ENCODE data around the gene BPNT1.
"Not testable (repeated sequence)": the region's sequence is repeated elsewhere in the genome, so short reads cannot be mapped to it uniquely, and the experiment has no call there.

The BPNT1 gene

DNA sequence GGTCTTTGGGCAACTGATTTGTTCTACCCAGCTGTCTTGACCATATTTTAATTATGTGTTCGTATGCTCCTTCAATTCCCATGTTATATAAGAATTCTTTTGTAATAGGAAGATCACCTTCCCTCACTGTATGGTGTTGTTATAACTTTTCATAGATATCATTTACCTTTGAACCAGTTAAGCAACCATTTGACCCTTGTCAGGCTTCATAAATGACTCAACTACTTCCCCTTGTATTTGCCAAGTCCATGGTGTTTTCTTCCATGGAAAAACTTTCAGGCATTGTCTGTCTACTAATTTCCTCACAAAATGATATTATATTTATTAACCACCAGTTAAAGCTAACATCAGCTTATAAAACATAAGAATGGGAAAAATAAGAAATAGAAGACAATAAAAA, 5.1 kb downstream of the BPNT1 start:
- no peak for DNase-seq (ENCODE audit: low read depth in 2 of 3, low spot score in 1 of 3)

DNA sequence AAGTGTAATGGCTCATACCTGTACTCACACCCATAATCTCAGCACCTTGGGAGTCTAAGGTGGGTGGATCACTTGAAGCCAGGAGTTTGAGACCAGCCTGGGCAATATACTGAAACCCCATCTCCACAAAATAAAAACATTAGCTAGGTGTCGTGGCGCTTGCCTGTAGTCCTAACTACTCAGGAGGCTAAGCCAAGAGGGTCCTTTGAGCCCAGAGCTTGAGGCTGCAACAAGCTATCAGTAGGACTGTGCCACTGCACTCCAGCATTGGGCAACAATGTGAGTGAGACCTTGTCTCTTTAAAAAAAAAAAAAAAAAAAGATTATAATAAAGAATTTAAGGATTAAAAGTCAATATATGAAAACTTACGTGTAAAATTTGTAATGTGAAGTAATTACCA, 11.7 kb downstream of the BPNT1 start:
- no peak for DNase-seq (ENCODE audit: low read depth in 2 of 3, low spot score in 1 of 3)

DNA sequence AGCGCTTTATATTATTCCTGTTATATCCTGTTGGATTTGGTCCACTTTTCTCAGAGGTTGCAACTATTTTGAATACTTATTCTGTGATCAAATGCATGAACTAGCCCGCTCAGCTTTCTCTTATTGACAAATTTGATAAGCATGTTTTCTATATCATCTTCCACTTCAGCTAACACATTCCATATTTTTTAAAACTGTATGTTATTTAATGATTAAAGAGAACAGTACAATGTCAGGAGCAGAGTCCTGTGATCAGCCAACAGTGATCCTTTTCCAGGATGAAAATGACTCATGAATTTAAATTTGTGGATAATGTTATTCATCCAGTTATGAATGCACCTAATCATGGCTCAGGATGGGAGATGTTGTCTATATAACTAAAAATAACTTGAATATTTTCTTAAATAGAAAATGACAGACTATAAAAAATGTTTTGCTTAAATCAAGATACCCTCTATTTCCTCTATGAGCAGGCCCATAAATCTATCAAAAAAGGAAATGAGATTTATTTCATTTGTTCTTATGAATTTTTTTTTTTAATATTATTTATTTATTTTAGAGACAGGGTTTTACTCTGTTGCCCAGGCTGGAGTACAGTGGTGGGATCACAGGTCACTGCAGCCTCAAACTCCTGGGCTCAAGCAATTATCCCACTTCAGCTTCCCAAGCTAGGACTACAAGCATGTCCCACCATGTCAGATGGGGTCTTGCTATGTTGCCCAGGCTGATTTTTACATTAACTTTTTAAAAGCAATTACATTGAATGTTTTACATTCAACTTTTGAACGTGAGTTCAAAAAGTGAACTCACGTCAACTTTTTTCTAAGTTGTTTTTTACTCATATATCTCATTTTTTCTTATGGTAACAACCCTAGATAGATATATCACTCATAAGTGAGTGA, 12.5 kb downstream of the BPNT1 start:
- DNase-seq (ENCODE audit: low read depth in 2 of 3, low spot score in 1 of 3): no peak

DNA sequence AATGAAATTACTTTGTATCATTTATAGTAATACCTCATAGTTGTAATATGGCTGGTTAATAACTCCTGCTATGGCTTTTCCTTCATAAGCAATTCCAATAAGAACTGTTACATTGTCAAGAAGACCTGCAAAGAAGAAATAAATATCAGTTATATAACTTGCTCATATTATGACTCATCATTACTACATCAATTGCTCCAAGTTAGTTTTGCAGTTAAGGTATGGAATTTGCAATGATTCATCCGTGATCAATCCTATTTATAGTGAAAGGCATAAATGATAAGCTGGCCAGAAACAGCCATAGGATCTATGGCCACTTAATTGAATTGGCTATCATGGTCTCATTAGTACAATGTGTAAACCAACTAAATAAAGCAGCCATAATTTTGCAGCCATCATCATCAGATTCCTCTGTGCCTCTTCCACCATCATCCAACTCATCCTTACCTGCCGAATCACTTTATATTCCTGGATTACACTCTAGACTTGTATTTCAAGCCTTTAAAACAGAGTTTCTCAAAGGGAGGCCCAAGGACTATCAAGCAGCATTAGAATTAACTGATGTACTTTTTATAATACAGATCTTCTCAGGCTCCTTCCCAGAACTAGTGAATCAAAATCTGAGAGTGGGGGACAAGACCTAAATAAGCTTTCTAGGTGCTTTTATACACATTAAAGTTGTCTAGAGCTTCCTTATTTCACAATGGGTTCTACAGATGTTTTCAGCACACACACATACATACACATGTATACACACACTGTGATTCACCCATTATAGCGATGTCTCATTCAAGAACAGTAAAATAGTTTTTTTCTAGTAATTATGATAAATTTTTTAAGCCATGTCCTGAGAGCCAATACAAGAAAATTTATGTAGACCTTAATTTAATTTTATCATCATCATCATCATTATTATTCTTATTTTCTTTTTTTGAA, 22.1 kb downstream of the BPNT1 start:
- no peak for DNase-seq (ENCODE audit: low read depth in 2 of 3, low spot score in 1 of 3)

DNA sequence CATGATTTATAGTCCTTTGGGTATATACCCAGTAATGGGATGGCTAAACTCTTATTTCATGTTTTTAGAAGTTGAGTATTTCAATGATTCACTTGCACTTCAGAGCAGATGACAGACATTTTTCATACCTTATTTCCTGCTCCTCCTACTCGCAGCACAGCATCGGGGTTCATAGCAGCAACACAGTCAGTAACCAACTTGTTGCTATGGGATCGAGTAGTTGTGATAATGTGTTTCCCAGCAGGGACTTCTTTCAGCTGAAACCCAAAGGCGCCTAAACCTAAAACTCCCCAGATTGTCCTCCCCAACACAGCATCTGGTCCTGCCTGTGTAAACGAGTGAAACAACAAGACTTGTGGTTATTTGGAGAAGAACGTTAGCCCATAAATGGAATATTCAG, 27.0 kb downstream of the BPNT1 start:
- no peak for DNase-seq (ENCODE audit: low read depth in 2 of 3, low spot score in 1 of 3)

DNA sequence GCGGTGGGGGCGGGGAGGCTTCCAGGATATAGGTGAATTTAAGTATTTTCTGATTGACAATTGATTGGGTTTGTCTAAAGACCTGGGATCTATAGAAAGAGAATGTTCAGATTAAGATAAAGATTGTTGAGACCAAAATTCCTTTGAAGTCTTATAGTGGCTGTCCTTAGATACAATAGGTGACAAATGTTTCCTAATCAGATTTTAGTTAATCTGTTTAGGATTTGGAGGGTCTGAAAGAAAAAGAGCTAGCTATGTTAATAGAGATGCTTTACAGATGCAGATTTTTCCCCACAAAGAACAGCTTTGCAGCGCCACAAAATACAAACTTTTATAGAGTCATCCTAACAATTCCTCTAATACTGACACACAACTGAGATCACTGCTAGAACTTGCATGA, 28.7 kb downstream of the BPNT1 start:
- no peak for DNase-seq (ENCODE audit: low read depth in 2 of 3, low spot score in 1 of 3)

DNA sequence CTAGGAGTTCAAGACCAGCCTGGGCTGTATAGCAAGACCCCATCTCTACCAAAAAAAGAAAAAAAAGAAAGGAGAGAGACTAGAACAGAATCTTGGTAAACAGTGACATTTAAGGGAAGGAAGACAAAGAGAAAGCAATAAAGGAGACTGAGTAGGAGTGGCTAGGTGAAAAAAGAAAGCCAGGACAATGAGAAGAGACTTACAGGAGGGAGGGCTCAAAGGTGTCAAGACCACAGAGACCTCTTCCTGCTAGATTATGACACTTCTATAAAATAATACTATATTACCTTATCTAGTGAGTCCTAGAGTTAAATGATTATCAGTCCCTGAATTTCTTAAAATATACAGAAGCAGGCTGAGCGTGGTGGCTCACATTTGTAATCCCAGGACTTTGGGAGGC, 33.2 kb downstream of the BPNT1 start:
- no peak for DNase-seq (ENCODE audit: low read depth in 2 of 3, low spot score in 1 of 3)

DNA sequence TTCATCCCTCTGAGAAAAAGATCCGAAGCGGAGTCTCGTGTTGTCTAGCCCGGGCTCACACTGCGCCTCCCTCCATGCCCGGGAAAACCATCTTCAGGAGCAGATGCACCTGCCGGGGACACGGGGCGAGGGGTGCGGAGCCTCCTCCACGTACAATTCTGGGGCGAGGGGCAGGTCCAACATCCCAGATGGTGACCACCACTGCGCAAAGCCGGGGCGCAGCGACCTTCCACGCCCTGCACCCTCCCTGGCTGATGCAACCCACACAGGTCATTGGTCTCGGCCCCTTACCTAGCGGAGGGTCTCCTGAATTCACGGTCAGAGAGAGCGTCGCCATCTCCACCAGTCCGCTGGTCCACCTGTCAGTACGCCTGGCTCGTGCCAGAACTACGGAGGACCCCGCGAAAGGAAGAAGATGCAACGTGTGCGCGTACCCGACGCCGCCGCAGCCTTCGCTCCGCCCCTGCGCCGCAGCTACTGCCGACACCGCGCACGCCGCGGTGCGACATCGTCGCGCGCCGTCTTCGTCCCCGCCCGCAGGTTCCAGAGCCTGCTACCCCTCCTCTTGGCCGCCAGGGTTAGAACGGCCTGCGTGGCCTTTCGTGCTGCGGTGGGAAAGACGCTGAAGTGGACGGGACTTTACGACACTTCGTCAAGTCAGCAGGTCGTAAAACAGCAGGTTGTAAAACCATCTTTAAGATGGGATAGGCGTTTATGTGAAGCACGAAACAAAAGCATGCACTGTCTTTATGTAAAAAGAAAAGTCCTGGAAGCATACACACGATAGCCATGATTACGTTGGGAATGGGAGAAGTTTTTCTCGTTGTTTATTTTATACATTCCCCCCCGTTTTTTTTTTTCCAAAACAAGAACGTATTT, 43.3 kb downstream of the BPNT1 start, which contains the start of gene EPRS1:
Gene EPRS1 (minus strand): TSS at position 454 of the 879 bp plus-strand sequence. CDS start 117 bp downstream, at position 337.
- peak; percentile 86 to 92 (median 90) for DNase-seq (ENCODE audit: low read depth in 2 of 3, low spot score in 1 of 3)

DNA sequence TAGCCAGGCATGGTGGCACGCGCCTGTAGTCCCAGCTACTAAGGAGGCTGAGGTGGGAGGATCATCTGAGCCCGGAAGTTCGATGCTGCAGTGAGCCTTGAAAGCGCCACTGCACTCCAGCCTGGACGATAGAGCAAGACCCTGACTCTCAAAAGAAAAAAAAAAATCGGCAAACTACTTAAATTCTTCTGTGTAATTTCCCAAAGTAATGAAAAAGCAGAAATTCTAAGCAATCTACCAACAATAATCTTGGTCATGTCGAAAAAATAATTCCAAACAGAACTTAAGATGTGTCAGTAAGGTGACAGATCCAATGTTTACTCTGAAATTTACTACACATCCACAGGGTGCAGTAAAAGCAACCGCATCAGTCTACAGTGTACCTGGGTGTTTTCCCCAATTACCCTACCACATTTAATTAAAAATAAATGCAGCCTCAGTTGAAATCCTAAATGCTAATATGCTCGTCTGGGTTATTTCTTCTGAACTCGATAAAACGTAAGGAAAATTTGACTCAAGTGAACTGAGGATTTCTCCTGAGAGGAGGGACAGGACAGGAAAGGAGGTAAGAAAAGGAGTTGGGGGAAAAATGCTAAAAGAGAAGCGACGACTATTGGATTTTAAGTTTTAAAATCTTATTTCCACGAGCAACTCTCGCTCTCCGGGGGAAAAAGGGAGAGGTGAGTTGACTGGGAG, 44.1 kb downstream of the BPNT1 start:
- DNase-seq (ENCODE audit: low read depth in 2 of 3, low spot score in 1 of 3): peak in 1 of 3 donors; percentile 15

DNA sequence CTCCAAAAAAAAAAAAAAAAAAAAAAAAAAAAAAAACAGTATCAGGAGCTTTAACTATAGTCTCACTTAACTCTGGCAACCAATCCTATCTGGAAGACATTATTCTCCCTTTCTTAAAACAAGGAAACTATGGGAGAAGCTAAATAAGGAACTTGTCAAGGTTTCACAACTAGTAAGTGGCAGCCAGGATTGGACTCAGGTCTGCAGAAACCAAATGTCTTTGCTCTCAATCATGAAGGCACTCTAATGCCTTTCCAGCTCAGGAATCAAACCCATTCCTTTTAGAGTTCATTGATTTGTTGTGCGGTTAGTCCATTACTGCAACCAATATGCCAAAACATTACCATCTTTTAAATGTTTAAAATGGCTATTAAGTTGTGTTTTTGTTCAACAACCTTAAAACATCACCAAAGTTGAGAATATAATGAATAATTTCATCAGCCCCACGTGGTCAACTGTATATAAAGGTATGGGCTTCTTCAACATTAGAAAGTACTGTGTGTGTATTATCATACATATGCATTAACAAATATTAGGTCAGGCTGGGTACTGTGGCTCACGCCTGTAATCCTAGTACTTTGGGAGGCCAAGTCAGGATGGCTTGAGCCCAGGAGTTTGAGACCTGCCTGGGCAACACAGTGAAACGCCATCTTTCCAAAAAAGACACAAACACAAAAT, 44.8 kb downstream of the BPNT1 start:
- no peak for DNase-seq (ENCODE audit: low read depth in 2 of 3, low spot score in 1 of 3)

DNA sequence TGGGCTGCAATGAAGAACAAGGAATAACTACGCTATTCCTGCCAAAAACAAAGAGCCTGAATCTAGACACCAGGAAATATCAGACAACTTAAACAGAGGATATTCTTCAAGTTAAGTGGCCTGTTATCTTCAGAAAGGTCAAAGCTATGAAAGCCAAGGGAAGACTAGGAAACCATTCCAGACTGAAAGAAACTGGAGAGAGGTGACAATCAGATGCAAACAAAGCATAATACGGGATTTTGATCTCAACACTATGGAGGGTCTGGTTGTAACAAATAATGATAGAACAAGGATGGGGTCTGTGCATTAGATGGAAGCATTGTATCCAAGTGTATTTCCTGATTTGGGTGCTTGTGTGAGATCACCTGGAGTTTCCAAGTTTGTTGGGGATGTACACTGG, 45.9 kb downstream of the BPNT1 start:
- DNase-seq (ENCODE audit: low read depth in 2 of 3, low spot score in 1 of 3): no peak

DNA sequence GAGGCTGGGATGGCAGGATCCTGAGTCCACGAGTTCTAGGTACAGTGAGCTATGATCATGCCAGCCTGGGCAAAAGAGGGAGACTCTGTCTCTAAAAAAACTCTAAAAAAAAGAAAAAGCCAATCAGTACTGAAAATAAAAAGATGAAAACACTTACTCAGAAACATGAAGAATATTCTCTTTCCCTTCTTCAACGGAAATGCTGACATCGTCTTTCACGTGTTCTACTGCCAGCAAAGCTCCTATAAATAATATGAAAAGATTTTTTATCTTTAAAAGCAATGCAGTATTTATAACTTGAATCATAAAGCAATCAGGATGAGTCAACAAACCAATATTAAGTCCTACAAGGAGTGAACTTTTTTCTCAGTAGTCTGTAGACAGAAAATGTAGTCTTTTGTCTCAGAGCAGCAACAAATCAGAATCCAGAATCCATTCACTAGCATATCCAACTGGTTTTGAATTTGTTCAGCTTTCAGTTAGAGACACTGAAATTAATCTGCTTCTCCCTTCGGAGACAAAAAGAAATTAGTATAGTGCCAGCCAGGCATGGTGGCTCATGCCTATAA, 49.5 kb downstream of the BPNT1 start:
- no peak for DNase-seq (ENCODE audit: low read depth in 2 of 3, low spot score in 1 of 3)

DNA sequence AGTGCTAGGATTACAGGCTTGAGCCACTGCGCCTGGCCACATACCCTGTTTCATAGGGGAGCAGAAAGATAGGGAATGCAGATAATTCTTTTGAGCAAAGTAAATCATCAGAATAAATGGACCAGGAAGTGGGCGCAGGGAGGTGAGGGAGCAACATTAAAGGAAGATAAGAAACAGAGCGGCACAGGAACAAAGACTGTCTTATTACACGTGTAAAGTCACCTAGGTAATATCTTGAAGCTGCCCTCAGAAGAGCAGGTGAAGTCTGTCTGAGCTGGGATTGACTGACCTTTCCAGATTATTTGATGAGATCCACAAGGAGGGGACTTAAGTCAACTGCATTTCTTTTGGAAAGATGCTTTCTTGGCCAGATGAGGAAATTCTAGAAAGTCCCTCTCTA, 50.9 kb downstream of the BPNT1 start:
- DNase-seq (ENCODE audit: low read depth in 2 of 3, low spot score in 1 of 3): no peak

DNA sequence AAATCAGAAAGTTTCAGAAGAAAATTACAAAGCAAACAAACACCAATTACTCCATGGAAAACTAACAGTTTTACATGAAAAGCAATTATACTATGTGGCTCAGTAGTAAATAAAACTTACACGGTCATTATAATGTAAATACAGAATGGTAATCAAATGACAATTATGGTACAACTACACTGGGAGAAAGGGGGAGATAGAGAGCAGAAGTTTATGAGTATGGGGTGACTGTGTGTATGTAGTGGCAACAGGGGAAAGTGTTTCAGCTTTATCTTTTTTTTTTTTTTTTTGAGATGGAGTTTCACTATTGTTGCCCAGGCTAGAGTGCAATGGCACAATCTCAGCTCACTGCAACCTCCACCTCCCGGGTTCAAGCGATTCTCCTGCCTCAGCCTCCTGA, 51.8 kb downstream of the BPNT1 start:
- not testable (repeated sequence) for DNase-seq (ENCODE audit: low read depth in 2 of 3, low spot score in 1 of 3)

DNA sequence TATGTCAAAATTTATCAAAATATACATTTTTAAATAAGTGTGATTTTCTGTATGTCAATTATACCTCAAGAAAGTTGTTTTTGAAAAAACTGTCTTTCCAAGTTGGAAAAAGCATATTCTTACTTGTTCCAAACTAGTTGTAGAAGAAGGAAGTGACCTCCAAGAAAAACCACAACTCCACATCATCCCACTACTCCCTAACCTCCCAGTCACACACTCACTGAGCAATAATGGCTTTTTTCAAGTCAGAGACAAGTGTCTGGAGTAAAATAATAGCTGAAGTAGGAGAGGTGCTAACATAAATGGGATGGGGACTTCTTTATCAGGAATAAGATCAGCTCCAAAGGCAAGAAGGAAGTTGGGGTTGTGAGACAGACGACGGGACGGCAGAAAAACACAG, 56.7 kb downstream of the BPNT1 start:
- no peak for DNase-seq (ENCODE audit: low read depth in 2 of 3, low spot score in 1 of 3)

DNA sequence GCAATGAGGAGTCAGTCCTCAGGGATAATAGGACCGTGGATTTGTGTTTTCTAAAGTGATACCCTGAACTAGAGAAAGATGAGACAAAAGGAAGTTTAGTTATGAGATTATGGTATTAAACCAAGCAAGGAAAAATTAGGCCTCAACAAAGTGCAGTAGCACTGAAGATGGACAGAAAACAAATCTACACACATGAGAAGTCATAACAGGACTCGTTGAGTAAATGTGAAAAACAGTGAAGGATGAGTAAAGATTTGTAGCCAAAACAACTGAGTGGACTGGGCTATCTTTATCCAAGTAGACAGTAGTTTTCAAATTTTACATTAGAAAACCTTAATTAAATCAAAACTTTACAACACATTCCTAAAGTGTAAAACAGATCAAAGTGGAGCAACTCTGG, 58.3 kb downstream of the BPNT1 start:
- no peak for DNase-seq (ENCODE audit: low read depth in 2 of 3, low spot score in 1 of 3)

DNA sequence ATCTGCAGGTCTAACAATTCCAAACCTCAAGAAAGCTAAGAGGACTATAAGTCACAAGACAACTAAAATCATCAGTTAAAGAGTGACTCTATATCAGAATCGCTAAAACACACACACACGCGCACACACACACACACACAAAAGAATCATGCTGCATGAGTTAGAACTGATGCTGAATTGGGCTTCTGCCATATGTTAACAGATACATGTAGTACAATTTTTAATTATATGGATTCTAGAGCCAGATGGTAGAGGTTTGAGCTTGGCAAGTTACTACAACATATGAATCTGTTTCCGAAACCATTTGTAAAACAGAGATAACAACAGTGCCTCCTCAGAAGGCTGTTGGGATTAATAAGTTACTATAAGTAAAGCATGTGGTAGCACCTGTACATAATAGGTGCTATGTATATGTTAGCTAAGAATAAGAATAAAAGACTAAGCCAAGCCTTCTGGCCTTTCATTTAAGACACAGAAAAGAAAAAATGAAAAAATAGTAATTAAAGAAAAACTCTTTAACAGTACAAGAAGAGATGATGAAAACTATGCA, 61.2 kb downstream of the BPNT1 start:
- DNase-seq (ENCODE audit: low read depth in 2 of 3, low spot score in 1 of 3): no peak

DNA sequence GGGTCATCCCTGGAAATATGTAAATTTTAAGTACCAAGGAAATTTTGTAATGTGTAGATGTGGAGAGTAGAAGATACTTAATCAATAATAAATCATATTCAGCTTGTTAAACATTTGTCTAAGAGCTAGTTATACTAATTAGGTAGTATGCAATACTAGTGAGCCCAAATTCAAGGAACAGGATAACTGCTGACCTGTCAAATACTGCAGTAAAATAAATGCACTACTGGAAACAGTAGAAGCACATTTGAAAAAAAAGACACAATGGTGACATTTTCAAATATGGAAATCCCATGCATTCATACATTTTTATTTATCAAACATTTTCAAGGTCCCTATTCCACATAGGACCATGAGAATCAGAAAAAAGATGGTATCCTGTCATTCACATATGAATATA, 70.5 kb downstream of the BPNT1 start:
- DNase-seq (ENCODE audit: low read depth in 2 of 3, low spot score in 1 of 3): no peak

DNA sequence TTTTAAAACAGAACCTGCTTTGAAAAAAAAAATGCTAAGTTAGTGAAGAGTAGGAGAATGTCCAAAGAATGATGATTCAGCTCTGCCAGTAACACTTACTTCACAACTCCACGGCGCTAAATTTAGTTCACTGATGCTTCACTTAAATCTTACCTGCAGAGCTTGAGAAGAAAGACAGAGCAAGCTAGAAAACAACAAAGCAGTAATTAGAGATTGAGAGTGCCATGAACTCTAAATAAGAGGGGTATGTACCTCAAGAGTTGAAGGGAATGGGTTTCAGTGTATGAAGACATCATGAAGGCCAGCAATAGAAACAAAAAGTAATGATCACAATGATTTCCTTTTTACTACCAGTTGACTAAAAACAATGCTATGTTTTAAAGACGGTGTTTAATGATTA, 76.1 kb downstream of the BPNT1 start:
- no peak for DNase-seq (ENCODE audit: low read depth in 2 of 3, low spot score in 1 of 3)
